ENCODE data around the gene EEFSEC. TPM values are rescaled to one million over a fixed set of nuclear protein-coding genes. Genes with fewer than 3 reads are reported as not detected.

EEFSEC gene
- polyA plus RNA-seq, 1 experiment: 6.8 TPM

- Histone ChIP-seq H3K27ac (ENCODE audit: low read depth, low read length) (no peak overlapping the region), H3K9me3 (ENCODE audit: control insufficient read depth, insufficient read depth, low read length) (no peaks in the 10 kb centered on the region), H3K4me3 (ENCODE audit: low read depth, low read length) (no peak overlapping the region), H3K27me3 (ENCODE audit: control insufficient read depth, insufficient read depth, low read length) (peaks cover under 1% of the 10 kb centered on the region)
- TF ChIP-seq, protein P1, sequence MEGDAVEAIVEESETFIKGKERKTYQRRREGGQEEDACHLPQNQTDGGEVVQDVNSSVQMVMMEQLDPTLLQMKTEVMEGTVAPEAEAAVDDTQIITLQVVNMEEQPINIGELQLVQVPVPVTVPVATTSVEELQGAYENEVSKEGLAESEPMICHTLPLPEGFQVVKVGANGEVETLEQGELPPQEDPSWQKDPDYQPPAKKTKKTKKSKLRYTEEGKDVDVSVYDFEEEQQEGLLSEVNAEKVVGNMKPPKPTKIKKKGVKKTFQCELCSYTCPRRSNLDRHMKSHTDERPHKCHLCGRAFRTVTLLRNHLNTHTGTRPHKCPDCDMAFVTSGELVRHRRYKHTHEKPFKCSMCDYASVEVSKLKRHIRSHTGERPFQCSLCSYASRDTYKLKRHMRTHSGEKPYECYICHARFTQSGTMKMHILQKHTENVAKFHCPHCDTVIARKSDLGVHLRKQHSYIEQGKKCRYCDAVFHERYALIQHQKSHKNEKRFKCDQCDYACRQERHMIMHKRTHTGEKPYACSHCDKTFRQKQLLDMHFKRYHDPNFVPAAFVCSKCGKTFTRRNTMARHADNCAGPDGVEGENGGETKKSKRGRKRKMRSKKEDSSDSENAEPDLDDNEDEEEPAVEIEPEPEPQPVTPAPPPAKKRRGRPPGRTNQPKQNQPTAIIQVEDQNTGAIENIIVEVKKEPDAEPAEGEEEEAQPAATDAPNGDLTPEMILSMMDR (IDR thresholded peaks at IDR 0.05; ENCODE audit: low read depth, low read length): no peak
- ChIA-PET CTCF (interaction anchor here (1.1 kb wide), 1 partner anchor 279 kb away, joined by 3 read pairs; no protein-coding TSS in a partner anchor), POLR2A (no interaction called here)
- DNase-seq (ENCODE audit: low read depth, low spot score): no peak
Measured at GRCh38 chr3:128330214-128330842, 177.0 kb downstream of the EEFSEC start.

GRCh38 chr3:128334086-128334645 is 180.9 kb downstream of the EEFSEC start:
- no peaks in the 10 kb centered on the region for H3K9me3 ChIP-seq (ENCODE audit: control insufficient read depth, insufficient read depth, low read length)
- DNase-seq (ENCODE audit: low read depth, low spot score): no peak
- ChIA-PET POLR2A (no interaction called here), CTCF (no interaction called here)
- H3K27me3 ChIP-seq (ENCODE audit: control insufficient read depth, insufficient read depth, low read length): peaks cover 2% of the 10 kb centered on the region
- TF ChIP-seq, protein P1 (IDR thresholded peaks at IDR 0.05; ENCODE audit: low read depth, low read length): no peak
- no peak overlapping the region for H3K4me3 ChIP-seq (ENCODE audit: low read depth, low read length)
- H3K27ac ChIP-seq (ENCODE audit: low read depth, low read length): no peak overlapping the region

- POLR2A ChIA-PET: interaction anchor here (0.5 to 0.6 kb wide), 2 partner anchors 20 to 250 kb away, joined by 5 to 7 read pairs; no protein-coding TSS in a partner anchor
- H3K27me3 ChIP-seq (ENCODE audit: control insufficient read depth, insufficient read depth, low read length): peaks cover 2% of the 10 kb centered on the region
- H3K27ac ChIP-seq (ENCODE audit: low read depth, low read length): no peak overlapping the region
- TF ChIP-seq, protein P1 (IDR thresholded peaks at IDR 0.05; ENCODE audit: low read depth, low read length): no peak
- no peak for DNase-seq (ENCODE audit: low read depth, low spot score)
- no peak overlapping the region for H3K4me3 ChIP-seq (ENCODE audit: low read depth, low read length)
- no peaks in the 10 kb centered on the region for H3K9me3 ChIP-seq (ENCODE audit: control insufficient read depth, insufficient read depth, low read length)
- CTCF ChIA-PET: no interaction called here
Measured at GRCh38 chr3:128334766-128335165, 181.5 kb downstream of the EEFSEC start.

- no peak overlapping the region for H3K27ac ChIP-seq (ENCODE audit: low read depth, low read length)
- TF ChIP-seq, protein P1 (IDR thresholded peaks at IDR 0.05; ENCODE audit: low read depth, low read length): no peak
- H3K27me3 ChIP-seq (ENCODE audit: control insufficient read depth, insufficient read depth, low read length): peaks cover 2% of the 10 kb centered on the region
- no peaks in the 10 kb centered on the region for H3K9me3 ChIP-seq (ENCODE audit: control insufficient read depth, insufficient read depth, low read length)
- CTCF ChIA-PET: no interaction called here
- no peak overlapping the region for H3K4me3 ChIP-seq (ENCODE audit: low read depth, low read length)
- DNase-seq (ENCODE audit: low read depth, low spot score): no peak
- POLR2A ChIA-PET: no interaction called here
Measured at GRCh38 chr3:128335621-128336296, 182.5 kb downstream of the EEFSEC start.

All from AG04450 (cell line).